ENCODE measurements around the gene SAT1. TPM values are rescaled to one million over a fixed set of nuclear protein-coding genes. Genes with fewer than 3 reads are reported as not detected.

SAT1 gene
- total RNA-seq, 4 donors from 2014 or later = 313 to 1,184 (median 689) TPM

GRCh38 chrX:23788946-23789345 lies 6.0 kb downstream of the SAT1 start:
- TF ChIP-seq POLR2A (IDR thresholded peaks at IDR 0.05) = no peak
- no peak for TF ChIP-seq EP300 (IDR thresholded peaks at IDR 0.05; ENCODE audit: low read depth)
- no peak for TF ChIP-seq POLR2AphosphoS5 (IDR thresholded peaks at IDR 0.05)
- TF ChIP-seq, protein P1, sequence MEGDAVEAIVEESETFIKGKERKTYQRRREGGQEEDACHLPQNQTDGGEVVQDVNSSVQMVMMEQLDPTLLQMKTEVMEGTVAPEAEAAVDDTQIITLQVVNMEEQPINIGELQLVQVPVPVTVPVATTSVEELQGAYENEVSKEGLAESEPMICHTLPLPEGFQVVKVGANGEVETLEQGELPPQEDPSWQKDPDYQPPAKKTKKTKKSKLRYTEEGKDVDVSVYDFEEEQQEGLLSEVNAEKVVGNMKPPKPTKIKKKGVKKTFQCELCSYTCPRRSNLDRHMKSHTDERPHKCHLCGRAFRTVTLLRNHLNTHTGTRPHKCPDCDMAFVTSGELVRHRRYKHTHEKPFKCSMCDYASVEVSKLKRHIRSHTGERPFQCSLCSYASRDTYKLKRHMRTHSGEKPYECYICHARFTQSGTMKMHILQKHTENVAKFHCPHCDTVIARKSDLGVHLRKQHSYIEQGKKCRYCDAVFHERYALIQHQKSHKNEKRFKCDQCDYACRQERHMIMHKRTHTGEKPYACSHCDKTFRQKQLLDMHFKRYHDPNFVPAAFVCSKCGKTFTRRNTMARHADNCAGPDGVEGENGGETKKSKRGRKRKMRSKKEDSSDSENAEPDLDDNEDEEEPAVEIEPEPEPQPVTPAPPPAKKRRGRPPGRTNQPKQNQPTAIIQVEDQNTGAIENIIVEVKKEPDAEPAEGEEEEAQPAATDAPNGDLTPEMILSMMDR (IDR thresholded peaks at IDR 0.05) = no peak
- H3K4me1 ChIP-seq = peaks cover 0 to 9% (median 0%) of the 10 kb centered on the region in 4 donors
- H3K27ac ChIP-seq = no peak overlapping the region
- WGBS, 2 donors (ENCODE audit: low coverage in 1 of 2) = 73 to 77% methylated on average over 3 to 4 of the region's 4 CpGs
- DNase-seq = no peak
- in situ Hi-C loops (cut with MboI; ENCODE audit: low pct_ligation_motif_present in 1 of 4, low pct_unique_long_range_greater_than_20kb in 1 of 4, low sequenced_read_pairs in 3 of 4) = loop anchor here in 2 of 4 donors (10.0 to 25.0 kb wide), 2 partner anchors 98 to 116 kb away; partner anchors contain the start of genes APOO (in 1 of the 2) and CXorf58 (in 1 of the 2)
- no peaks in the 10 kb centered on the region for H3K27me3 ChIP-seq
- no peak overlapping the region for H3K4me3 ChIP-seq
- intact Hi-C loops (cut with DNase I; ENCODE audit: low total_unique reads) = no loop called here
- H3K9me3 ChIP-seq = no peaks in the 10 kb centered on the region
- H3K36me3 ChIP-seq = peaks cover 0 to 5% (median 0%) of the 10 kb centered on the region in 4 donors

- no peak for DNase-seq
- Histone ChIP-seq H3K27me3 (no peaks in the 10 kb centered on the region), H3K36me3 (peaks cover 0 to 5% (median 0%) of the 10 kb centered on the region in 4 donors), H3K27ac (no peak overlapping the region), H3K4me3 (no peak overlapping the region), H3K4me1 (peaks cover 0 to 9% (median 0%) of the 10 kb centered on the region in 4 donors), H3K9me3 (no peaks in the 10 kb centered on the region)
- TF ChIP-seq POLR2A (IDR thresholded peaks at IDR 0.05) = no peak
- no peak for TF ChIP-seq POLR2AphosphoS5 (IDR thresholded peaks at IDR 0.05)
- TF ChIP-seq EP300 (IDR thresholded peaks at IDR 0.05; ENCODE audit: low read depth) = no peak
- TF ChIP-seq, protein P1 (IDR thresholded peaks at IDR 0.05) = no peak
- in situ Hi-C loops (cut with MboI; ENCODE audit: low pct_ligation_motif_present in 1 of 4, low pct_unique_long_range_greater_than_20kb in 1 of 4, low sequenced_read_pairs in 3 of 4) = loop anchor here in 2 of 4 donors (10.0 to 25.0 kb wide), 2 partner anchors 98 to 115 kb away; partner anchors contain the start of genes APOO (in 1 of the 2) and CXorf58 (in 1 of the 2)
- 88% methylated on average over 8 of the region's 8 CpGs; no CpG with 5 or more reads in 1 of the 2 donors for WGBS, 2 donors (ENCODE audit: low coverage in 1 of 2)
- intact Hi-C loops (cut with DNase I; ENCODE audit: low total_unique reads) = no loop called here
Measured at GRCh38 chrX:23789386-23790154, 6.6 kb downstream of the SAT1 start.

DNA sequence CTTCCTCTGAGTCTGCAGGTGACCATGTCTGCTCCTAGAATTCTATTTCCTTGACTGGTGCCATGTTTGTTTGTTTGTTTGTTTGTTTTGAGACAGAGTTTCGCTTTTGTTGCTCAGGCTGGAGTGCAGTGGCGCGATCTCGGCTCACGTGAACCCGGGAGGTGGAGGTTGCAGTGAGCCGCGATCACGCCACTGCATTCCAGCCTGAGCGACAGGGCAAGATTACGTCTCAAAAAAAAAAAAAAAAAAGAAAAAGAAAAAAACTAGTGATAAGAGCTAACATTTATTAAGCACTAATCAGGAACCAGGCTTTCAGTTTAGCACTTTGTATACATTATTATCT lies 7.2 kb downstream of the SAT1 start:
- Histone ChIP-seq H3K4me1 (peaks cover 0 to 4% (median 0%) of the 10 kb centered on the region in 4 donors), H3K27me3 (no peaks in the 10 kb centered on the region), H3K9me3 (no peaks in the 10 kb centered on the region), H3K27ac (no peak overlapping the region), H3K36me3 (peaks cover 0 to 5% (median 0%) of the 10 kb centered on the region in 4 donors), H3K4me3 (no peak overlapping the region)
- no peak for DNase-seq
- intact Hi-C loops (cut with DNase I; ENCODE audit: low total_unique reads) (no loop called here), in situ Hi-C loops (cut with MboI; ENCODE audit: low pct_ligation_motif_present in 1 of 4, low pct_unique_long_range_greater_than_20kb in 1 of 4, low sequenced_read_pairs in 3 of 4) (loop anchor here in 1 of 4 donors (25.0 kb wide), 1 partner anchor 97 kb away; no protein-coding TSS in a partner anchor)
- WGBS, 2 donors (ENCODE audit: low coverage in 1 of 2) = 94% methylated on average over 11 of the region's 11 CpGs; no CpG with 5 or more reads in 1 of the 2 donors
- TF ChIP-seq POLR2AphosphoS5 (IDR thresholded peaks at IDR 0.05) = no peak
- no peak for TF ChIP-seq POLR2A (IDR thresholded peaks at IDR 0.05)

GRCh38 chrX:23792861-23793553 lies 10.0 kb downstream of the SAT1 start:
- intact Hi-C loops (cut with DNase I; ENCODE audit: low total_unique reads) (no loop called here), in situ Hi-C loops (cut with MboI; ENCODE audit: low pct_ligation_motif_present in 1 of 4, low pct_unique_long_range_greater_than_20kb in 1 of 4, low sequenced_read_pairs in 3 of 4) (loop anchor here in 1 of 4 donors (25.0 kb wide), 1 partner anchor 94 kb away; no protein-coding TSS in a partner anchor)
- H3K27ac ChIP-seq = no peak overlapping the region
- H3K4me1 ChIP-seq = peaks cover 0 to 6% (median 4%) of the 10 kb centered on the region in 4 donors
- H3K9me3 ChIP-seq = no peaks in the 10 kb centered on the region
- H3K27me3 ChIP-seq = no peaks in the 10 kb centered on the region
- TF ChIP-seq POLR2A (IDR thresholded peaks at IDR 0.05) = no peak
- TF ChIP-seq, protein P1 (IDR thresholded peaks at IDR 0.05) = no peak
- no peak for DNase-seq
- 62 to 93% methylated on average over 3 to 6 of the region's 6 CpGs for WGBS, 2 donors (ENCODE audit: low coverage in 1 of 2)
- no peaks in the 10 kb centered on the region for H3K36me3 ChIP-seq
- no peak overlapping the region for H3K4me3 ChIP-seq

All from transverse colon (tissue), 4 donors.